ENCODE measurements around the gene PHIP. TPM values are rescaled to one million over a fixed set of nuclear protein-coding genes. Genes with fewer than 3 reads are reported as not detected.
"Not testable (repeated sequence)": the region's sequence is repeated elsewhere in the genome, so short reads cannot be mapped to it uniquely, and the experiment has no call there.

PHIP gene
- total RNA-seq, 1 donor from 2014 or later = 34.2 TPM

DNA sequence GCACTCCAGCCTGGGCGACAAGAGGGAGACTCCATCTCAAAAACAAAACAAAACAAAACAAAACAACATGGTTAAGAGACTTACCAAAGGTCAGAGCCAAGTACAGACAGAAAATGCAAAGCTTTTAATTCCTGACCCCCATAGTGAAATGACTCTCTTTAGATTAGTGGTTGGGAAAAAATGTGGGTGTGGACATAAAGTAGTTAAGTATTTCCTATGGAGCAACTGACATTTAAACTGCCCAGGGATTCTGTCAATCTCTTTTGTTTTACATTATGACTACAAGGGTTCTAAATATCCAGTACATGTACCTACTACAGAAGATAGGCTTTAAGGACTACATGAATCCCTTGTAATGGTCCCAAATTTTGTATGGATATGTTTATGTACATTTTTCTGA is 135.6 kb downstream of the PHIP start:
- intact Hi-C loops (cut with micrococcal nuclease) = no loop called here

DNA sequence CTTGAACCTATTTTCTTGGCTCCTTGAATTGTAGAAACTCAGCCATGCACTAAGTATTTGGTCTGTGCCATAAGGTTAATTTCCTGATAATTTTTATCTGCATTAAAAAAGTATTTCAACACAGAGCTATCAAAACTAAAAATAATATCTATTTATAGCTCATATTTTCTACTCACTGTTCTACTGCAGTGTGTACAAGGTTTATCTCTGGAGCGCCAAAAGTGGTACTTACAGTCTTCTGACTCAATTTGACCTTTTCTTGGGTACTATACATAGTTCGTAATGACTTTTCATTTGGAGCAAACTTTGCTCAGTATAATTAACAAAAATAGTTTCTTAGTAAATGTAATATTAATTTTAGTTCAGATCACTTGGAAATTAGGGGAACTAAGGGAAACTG is 141.5 kb downstream of the PHIP start:
- intact Hi-C loops (cut with micrococcal nuclease) = no loop called here

GRCh38 chr6:78935553-78935952 is 142.5 kb downstream of the PHIP start:
- intact Hi-C loops (cut with micrococcal nuclease) = no loop called here

DNA sequence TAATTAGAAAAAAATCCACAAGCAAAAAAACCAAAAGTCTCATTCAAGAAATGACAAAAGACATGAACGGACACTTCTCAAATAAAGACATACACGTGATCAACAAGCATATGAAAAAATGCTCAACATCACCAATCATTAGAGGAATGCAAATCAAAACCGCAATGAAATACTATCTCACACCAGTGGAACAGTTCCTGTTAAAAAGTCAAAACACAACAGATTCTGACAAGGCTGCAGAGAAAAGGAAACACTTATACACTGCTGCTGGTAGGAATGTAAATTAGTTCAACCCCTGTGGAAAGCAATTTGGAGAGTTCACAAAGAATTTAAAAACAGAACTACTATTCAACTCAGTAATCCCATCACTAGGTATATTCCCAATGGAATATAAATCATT is 152.7 kb downstream of the PHIP start:
- intact Hi-C loops (cut with micrococcal nuclease) = no loop called here

GRCh38 chr6:78921168-78921567 is 156.9 kb downstream of the PHIP start:
- intact Hi-C loops (cut with micrococcal nuclease) = not testable (repeated sequence)

DNA sequence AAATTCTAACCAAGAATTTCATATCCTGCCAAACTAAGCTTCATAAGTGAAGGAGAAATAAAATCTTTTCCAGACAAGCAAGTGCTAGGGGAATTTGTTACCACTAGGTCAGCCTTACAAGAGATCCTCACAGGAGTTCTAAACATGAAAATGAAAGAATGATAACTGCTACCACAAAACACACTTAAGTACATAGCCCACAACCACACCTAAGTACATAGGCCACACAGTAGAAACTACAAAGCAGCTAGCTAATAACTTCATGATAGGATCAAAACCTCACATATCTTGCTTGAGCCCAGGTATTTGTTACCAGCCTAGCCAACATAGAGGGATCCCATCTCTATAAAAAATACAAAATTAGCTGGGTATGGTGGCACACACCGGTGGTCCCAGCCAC is 160.3 kb downstream of the PHIP start:
- intact Hi-C loops (cut with micrococcal nuclease) = no loop called here

DNA sequence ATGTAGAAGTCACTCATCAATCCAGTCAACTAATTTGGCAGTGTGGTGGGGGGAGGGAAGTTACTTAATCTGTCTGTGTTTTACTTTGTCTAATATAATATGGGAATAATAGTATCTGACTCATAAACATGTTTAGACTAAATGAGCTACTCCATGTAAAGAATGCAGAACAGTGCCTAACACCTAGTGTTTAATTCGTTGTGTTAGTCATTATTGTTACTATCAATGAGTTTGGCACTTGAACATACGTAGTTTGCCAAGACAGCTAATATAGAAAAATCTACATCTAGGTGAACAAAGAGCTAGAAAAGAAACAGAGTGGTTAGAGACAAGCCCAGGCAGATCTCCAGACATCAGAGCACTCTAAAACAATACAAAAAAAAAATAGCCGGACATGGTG is 161.6 kb downstream of the PHIP start:
- intact Hi-C loops (cut with micrococcal nuclease) = no loop called here

DNA sequence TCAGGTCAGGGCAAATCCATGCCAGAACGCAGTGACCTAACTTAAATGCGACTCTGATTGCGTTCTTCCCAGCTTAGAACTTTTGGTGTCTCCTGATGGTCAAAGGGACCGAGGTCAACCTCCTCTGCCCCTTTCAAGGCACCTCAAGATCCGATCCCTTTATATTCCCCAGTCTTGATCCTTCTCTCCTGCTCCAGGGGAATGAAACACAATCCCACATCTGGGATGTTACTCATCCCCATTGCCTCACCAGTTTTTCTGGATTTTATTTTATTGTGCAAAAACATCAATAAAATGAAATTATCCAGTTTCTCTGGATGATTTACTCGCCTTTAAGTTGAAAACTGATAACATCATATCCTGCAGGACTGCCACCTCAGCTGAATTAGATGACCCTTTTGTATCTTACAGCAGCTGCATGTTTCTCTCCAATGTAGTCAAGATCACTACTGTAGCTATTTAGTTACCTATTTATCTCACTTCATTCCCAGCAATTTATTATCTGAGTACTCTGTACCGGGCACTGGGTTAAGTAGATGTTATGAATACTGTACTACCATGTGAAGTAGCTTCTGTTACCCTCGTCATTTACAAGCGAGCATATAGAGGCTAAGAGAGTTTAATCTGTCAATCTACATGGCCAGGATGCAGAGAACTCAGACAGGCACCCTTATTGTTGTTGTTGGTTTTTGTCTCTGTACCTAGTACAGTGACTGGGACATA is 166.7 kb downstream of the PHIP start:
- intact Hi-C loops (cut with micrococcal nuclease) = no loop called here

- intact Hi-C loops (cut with micrococcal nuclease) = no loop called here
Measured at GRCh38 chr6:78910591-78911171, 167.4 kb downstream of the PHIP start.

GRCh38 chr6:78910010-78910409 is 168.0 kb downstream of the PHIP start:
- intact Hi-C loops (cut with micrococcal nuclease) = no loop called here

- intact Hi-C loops (cut with micrococcal nuclease) = no loop called here
Measured at GRCh38 chr6:78909391-78909790, 168.7 kb downstream of the PHIP start.

DNA sequence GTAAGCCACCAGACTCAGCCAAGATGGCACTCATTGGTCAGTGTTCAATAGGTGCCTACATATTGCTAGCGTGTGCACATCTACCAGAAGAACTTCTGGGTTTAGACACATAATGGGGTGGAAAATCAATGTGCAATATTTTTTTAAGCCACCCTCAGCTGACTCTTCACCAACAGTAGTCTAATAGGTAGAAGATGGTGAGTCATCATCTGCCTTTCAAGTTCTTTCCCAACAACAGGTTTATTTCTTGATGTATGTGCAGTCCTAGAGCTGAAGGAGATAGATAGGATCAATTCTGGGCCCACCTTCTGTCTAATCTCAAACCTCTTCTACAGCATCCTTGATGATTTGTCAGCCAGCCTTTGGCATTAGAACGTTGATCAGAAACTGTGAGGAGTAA is 169.4 kb downstream of the PHIP start:
- intact Hi-C loops (cut with micrococcal nuclease) = no loop called here

- intact Hi-C loops (cut with micrococcal nuclease) = no loop called here
Measured at GRCh38 chr6:78896227-78896626, 181.8 kb downstream of the PHIP start.

- intact Hi-C loops (cut with micrococcal nuclease) = not testable (repeated sequence)
Measured at GRCh38 chr6:78889901-78890300, 188.2 kb downstream of the PHIP start.

Other genes starting within 250 kb of the PHIP start
- 3.5 and 3.7 TPM in 2 replicates for gene IRAK1BP1, start 210.7 kb downstream of the PHIP start, total RNA-seq
- 60.0 and 63.4 TPM in 2 replicates for gene HMGN3, start 156.4 kb upstream of the PHIP start, total RNA-seq

Data from T-helper 2 cell treated with Interferon-gamma antibody and Interleukin-4, amounts not matched to agents 100 ng/mL and 5 ng/mL, for 36 hours (primary cell).